ENCODE results near the gene WNT3A. TPM values are rescaled to one million over a fixed set of nuclear protein-coding genes. Genes with fewer than 3 reads are reported as not detected.

The WNT3A gene
- polyA plus RNA-seq, 1 donor (not counting 4 experiments of a cell fraction or from before 2014, with no cell fraction given), result 0.07 TPM

DNA sequence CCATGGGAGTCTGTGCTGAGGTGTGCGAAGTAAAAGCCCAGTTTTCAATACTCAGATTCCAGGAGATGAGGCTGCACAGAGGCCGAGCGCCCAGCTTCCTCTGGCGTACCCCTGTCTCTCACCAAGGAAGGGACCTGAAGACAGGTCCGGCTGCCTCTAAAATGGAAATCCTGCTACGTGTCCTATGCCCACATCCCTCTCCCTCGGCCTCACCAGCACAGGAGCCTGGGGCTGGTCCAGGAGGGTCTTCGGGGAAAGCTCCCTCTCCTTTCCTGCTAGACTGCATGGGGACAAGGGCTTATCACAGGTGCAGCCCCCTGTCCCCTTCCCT is 101.9 kb downstream of the WNT3A start:
- Histone ChIP-seq H3K9ac (ENCODE audit: control insufficient read depth, extremely low read depth, insufficient read depth, low read length) (peak overlapping the region; percentile 92), H2AFZ (ENCODE audit: control insufficient read depth, low read length) (peak overlapping the region; percentile 90), H3K4me1 (ENCODE audit: control insufficient read depth, extremely low read depth, insufficient read depth, low read length) (peaks cover 15% of the 10 kb centered on the region), H3K9me3 (ENCODE audit: control insufficient read depth, low read depth, low read length) (no peaks in the 10 kb centered on the region), H3K27me3 (ENCODE audit: control insufficient read depth, extremely low read depth, insufficient read depth, low read length) (no peaks in the 10 kb centered on the region), H3K27ac (ENCODE audit: control insufficient read depth, insufficient read depth, low read length) (peak overlapping the region; percentile 50), H4K20me1 (ENCODE audit: control insufficient read depth, extremely low read depth, insufficient read depth, low read length) (no peaks in the 10 kb centered on the region), H3K4me3 (ENCODE audit: control insufficient read depth in 2 of 3, extremely low read depth in 1 of 3, insufficient read depth in 2 of 3, low read depth in 1 of 3, low read length in 3 of 3) (peak overlapping the region; percentile 74 to 93 (median 88)), H3K9me1 (ENCODE audit: control insufficient read depth, extremely low read depth, insufficient read depth, low read length) (no peaks in the 10 kb centered on the region), H3K79me2 (ENCODE audit: control insufficient read depth, insufficient read depth, low read length) (peaks cover 17% of the 10 kb centered on the region), H3K4me2 (ENCODE audit: control insufficient read depth, extremely low read depth, insufficient read depth, low read depth, low read length) (peak overlapping the region; percentile 89), H3K36me3 (ENCODE audit: control insufficient read depth in 2 of 2, extremely low read depth in 1 of 2, insufficient read depth in 2 of 2, low read length in 2 of 2) (peaks cover 3 to 14% of the 10 kb centered on the region in 2 experiments)
- dilution Hi-C loops (cut with MboI; ENCODE audit: extremely low pct_ligation_motif_present, low sequenced_read_pairs), result no loop called here
- no peak for FAIRE-seq
- DNase-seq (ENCODE audit: low read depth, low spot score), result no peak
- no peak for TF ChIP-seq EZH2 (IDR thresholded peaks at IDR 0.05; ENCODE audit: low read length)
- TF ChIP-seq, protein P1, sequence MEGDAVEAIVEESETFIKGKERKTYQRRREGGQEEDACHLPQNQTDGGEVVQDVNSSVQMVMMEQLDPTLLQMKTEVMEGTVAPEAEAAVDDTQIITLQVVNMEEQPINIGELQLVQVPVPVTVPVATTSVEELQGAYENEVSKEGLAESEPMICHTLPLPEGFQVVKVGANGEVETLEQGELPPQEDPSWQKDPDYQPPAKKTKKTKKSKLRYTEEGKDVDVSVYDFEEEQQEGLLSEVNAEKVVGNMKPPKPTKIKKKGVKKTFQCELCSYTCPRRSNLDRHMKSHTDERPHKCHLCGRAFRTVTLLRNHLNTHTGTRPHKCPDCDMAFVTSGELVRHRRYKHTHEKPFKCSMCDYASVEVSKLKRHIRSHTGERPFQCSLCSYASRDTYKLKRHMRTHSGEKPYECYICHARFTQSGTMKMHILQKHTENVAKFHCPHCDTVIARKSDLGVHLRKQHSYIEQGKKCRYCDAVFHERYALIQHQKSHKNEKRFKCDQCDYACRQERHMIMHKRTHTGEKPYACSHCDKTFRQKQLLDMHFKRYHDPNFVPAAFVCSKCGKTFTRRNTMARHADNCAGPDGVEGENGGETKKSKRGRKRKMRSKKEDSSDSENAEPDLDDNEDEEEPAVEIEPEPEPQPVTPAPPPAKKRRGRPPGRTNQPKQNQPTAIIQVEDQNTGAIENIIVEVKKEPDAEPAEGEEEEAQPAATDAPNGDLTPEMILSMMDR (optimal IDR thresholded peaks at IDR 0.05 in 1 of 3, IDR thresholded peaks at IDR 0.05 in 1 of 3, conservative IDR thresholded peaks at IDR 0.05 in 1 of 3; ENCODE audit: extremely low read depth in 1 of 3, insufficient read depth in 2 of 3, low read length in 3 of 3), result no peak

DNA sequence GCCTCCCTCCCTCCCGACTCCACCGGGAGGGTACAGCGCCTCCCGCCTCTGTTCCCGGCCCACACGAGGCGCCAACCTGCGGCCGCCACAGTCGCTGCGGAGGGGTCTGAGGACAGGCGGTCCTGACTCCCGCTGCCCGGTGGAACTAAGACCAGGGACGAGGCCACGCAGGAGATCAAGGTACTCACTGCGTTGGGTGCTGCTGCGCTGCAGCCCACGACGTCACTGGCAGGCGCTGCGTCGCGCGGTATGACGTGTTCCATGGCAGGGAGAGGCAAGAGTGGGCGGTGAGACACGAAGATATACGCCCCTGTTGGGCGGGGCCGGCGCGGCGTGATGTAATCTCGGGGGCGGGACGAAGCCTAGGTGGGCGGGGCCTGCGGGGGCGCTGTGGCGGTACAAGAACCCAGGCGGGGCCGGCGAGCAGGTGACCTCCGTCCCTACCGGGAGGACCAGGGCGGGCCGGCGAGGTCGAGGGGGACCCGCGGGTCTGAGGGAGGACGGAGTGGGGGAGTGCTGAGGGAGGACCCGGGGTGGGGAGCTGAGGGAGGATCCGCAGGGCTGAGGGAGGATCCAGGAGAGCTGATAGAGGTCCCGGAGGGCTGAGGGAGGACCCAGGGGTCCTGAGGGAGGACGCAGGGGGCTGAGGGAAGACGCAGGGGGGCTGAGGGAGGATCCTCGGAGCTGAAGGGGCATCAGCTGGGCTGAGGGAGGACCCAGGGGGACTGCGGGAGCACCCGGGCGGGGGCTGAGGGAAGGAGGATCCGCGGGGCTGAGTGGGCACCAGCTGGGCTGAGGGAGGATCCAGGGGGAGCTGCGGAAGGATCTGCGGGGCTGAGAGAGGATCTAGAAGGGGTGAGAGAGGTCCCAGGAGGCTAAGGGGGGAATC is 102.5 kb downstream of the WNT3A start, which contains the start of gene MRPL55:
MRPL55 (minus strand) TSS at position 227 of the 889 bp plus-strand sequence. CDS start 1,039 bp downstream, outside the sequence.
- TF ChIP-seq, protein P1 (optimal IDR thresholded peaks at IDR 0.05 in 1 of 3, IDR thresholded peaks at IDR 0.05 in 1 of 3, conservative IDR thresholded peaks at IDR 0.05 in 1 of 3; ENCODE audit: extremely low read depth in 1 of 3, insufficient read depth in 2 of 3, low read length in 3 of 3), result peak in 2 of 3 experiments; percentile 15 to 30
- no peak for TF ChIP-seq EZH2 (IDR thresholded peaks at IDR 0.05; ENCODE audit: low read length)
- FAIRE-seq (peak; percentile 39), DNase-seq (ENCODE audit: low read depth, low spot score) (peak; percentile 78)
- dilution Hi-C loops (cut with MboI; ENCODE audit: extremely low pct_ligation_motif_present, low sequenced_read_pairs), result no loop called here
- H4K20me1 ChIP-seq (ENCODE audit: control insufficient read depth, extremely low read depth, insufficient read depth, low read length), result no peaks in the 10 kb centered on the region
- H2AFZ ChIP-seq (ENCODE audit: control insufficient read depth, low read length), result peak within 1 kb of the TSS; percentile 90
- peak within 1 kb of the TSS; percentile 85 to 93 (median 88) for H3K4me3 ChIP-seq (ENCODE audit: control insufficient read depth in 2 of 3, extremely low read depth in 1 of 3, insufficient read depth in 2 of 3, low read depth in 1 of 3, low read length in 3 of 3)
- H3K9me1 ChIP-seq (ENCODE audit: control insufficient read depth, extremely low read depth, insufficient read depth, low read length), result no peaks in the 10 kb centered on the region
- H3K79me2 ChIP-seq (ENCODE audit: control insufficient read depth, insufficient read depth, low read length), result peaks cover 17% of the 10 kb centered on the region
- H3K4me1 ChIP-seq (ENCODE audit: control insufficient read depth, extremely low read depth, insufficient read depth, low read length), result peaks cover 12% of the 10 kb centered on the region
- H3K36me3 ChIP-seq (ENCODE audit: control insufficient read depth in 2 of 2, extremely low read depth in 1 of 2, insufficient read depth in 2 of 2, low read length in 2 of 2), result peaks cover 3 to 14% of the 10 kb centered on the region in 2 experiments
- no peaks in the 10 kb centered on the region for H3K9me3 ChIP-seq (ENCODE audit: control insufficient read depth, low read depth, low read length)
- H3K27ac ChIP-seq (ENCODE audit: control insufficient read depth, insufficient read depth, low read length), result peak within 1 kb of the TSS; percentile 78
- H3K4me2 ChIP-seq (ENCODE audit: control insufficient read depth, extremely low read depth, insufficient read depth, low read depth, low read length), result peak within 1 kb of the TSS; percentile 89
- H3K9ac ChIP-seq (ENCODE audit: control insufficient read depth, extremely low read depth, insufficient read depth, low read length), result peak within 1 kb of the TSS; percentile 92
- H3K27me3 ChIP-seq (ENCODE audit: control insufficient read depth, extremely low read depth, insufficient read depth, low read length), result no peaks in the 10 kb centered on the region

All from keratinocyte (primary cell).